Mucosa of rectum (tissue), 2 donors: ENCODE data around the gene RASD1.
A peak's percentile ranks its signal among the peaks of the same experiment; 100 is the strongest.
"Not testable (repeated sequence)": the region's sequence is repeated elsewhere in the genome, so short reads cannot be mapped to it uniquely, and the experiment has no call there.

Experiments used
- H3K27ac ChIP-seq, 2 donors: one replicate each; pipeline ENCODE4 v1.7.0; 2013; ENCODE audit warnings: inconsistent platforms in 2 of 2, low read depth in 2 of 2, low read length in 2 of 2
- H3K27me3 ChIP-seq, 2 donors: one replicate each; pipeline ENCODE4 v1.7.0; 2013; ENCODE audit warnings: low read length in 2 of 2; ENCODE audit not compliant: control insufficient read depth in 2 of 2, insufficient read depth in 2 of 2
- H3K36me3 ChIP-seq, 2 donors: one replicate each; pipeline ENCODE4 v1.7.0; 2013; ENCODE audit warnings: low read length in 2 of 2; ENCODE audit not compliant: control insufficient read depth in 2 of 2, insufficient read depth in 2 of 2
- H3K4me1 ChIP-seq, 2 donors: one replicate each; pipeline ENCODE4 v1.7.0; 2013; ENCODE audit warnings: low read length in 2 of 2, mild to moderate bottlenecking in 1 of 2; ENCODE audit not compliant: control insufficient read depth in 2 of 2, insufficient read depth in 2 of 2
- H3K4me3 ChIP-seq, 2 donors: one replicate each; pipeline ENCODE4 v1.7.0; 2013; ENCODE audit warnings: low read length in 2 of 2
- H3K9ac ChIP-seq, 2 donors: one replicate each; pipeline ENCODE4 v1.7.0; 2013; ENCODE audit warnings: low read length in 2 of 2, low read depth in 1 of 2, mild to moderate bottlenecking in 1 of 2
- H3K9me3 ChIP-seq, 2 donors: one replicate each; pipeline ENCODE4 v1.7.0; 2013; ENCODE audit warnings: low read length in 2 of 2; ENCODE audit not compliant: control insufficient read depth in 2 of 2
- donor health status: healthy.
- donor health status: Normal muscosa, but diverticular disease.

RASD1 gene

DNA sequence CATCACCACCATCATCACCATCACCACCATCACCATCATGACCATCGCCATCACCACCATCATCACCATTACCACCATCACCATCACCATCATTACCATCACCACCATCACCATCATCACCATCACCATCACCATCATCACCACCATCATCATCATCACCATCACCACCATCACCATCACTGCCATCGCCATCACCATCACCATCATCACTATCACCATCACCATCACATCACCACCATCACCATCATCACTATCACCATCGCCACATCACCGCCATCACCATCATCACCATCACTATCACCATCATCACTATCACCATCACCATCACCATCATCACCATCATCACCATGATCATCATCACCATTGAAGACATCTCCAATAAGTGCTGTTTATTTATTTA lies 36.2 kb downstream of the RASD1 start:
- Histone ChIP-seq H3K36me3 (no peaks in the 10 kb centered on the region), H3K27ac (no peak overlapping the region), H3K4me1 (peaks cover 5 to 9% of the 10 kb centered on the region in 2 donors), H3K9ac (no peak overlapping the region), H3K9me3 (no peaks in the 10 kb centered on the region), H3K27me3 (no peaks in the 10 kb centered on the region), H3K4me3 (no peak overlapping the region)

DNA sequence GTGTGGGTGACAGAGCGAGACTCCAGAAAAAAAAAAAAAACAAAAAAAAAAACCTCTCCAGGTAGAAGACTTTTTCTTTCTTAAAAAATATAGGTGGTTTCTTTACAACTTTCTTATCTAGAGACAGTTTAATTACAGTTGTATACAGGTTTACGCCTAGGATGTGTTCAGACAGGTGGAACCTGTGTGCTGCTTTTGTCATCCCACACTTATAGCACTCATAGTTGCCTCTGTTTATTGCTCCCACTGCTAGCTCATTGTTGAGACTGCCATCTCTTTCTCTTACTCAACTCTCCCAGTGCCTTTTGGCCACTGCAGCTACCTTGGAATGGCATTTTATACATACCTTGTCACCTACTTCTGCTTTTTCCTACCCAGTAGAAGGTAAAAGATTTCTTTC lies 38.5 kb downstream of the RASD1 start:
- H3K4me3 ChIP-seq: no peak overlapping the region
- no peaks in the 10 kb centered on the region for H3K9me3 ChIP-seq
- H3K27ac ChIP-seq: peak overlapping the region in 1 of 2 donors; percentile 26
- no peaks in the 10 kb centered on the region for H3K27me3 ChIP-seq
- no peak overlapping the region for H3K9ac ChIP-seq
- peaks cover 5 to 9% of the 10 kb centered on the region in 2 donors for H3K4me1 ChIP-seq
- H3K36me3 ChIP-seq: no peaks in the 10 kb centered on the region

DNA sequence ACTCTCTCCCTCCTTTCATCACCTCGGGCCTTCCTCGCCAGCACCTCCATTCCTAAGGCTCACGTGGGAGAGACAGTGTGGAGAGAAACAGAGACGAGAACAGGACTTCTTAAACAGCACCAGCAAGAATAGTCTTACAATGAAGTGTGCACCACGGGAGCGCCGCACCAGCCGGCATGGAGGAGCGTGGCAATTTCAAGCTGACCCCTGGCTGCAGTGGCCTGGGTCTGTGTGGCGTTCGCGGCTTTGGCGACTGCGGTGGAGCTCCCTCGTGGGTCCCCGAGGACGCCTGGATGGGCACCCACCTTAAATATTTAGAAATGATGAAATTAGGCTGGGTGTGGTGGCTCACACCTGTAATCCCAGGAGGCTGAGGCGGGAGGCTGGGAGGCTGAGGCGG lies 39.9 kb downstream of the RASD1 start:
- H3K9me3 ChIP-seq: no peaks in the 10 kb centered on the region
- H3K27ac ChIP-seq: no peak overlapping the region
- H3K4me3 ChIP-seq: no peak overlapping the region
- H3K27me3 ChIP-seq: no peaks in the 10 kb centered on the region
- H3K4me1 ChIP-seq: no peaks in the 10 kb centered on the region
- no peak overlapping the region for H3K9ac ChIP-seq
- H3K36me3 ChIP-seq: no peaks in the 10 kb centered on the region

DNA sequence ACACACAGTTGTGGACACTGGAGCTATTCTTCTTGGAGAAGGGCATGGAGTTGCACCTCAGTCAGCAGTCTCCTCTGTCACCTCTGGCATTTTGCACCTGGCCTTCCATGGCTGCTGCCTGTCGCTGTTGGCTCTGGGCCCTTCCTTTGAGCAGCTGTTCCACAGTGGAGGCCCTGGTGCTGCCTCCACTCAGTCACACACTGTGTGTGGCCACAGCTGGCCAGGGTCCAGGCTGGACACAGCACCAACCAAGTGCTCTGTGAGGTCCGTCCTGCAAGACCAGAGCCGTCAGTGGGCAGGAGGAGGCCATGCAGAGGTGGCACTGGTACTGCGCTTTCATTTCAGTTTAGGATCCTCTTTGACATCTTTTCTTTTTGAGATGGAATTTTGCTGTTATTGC lies 41.0 kb downstream of the RASD1 start:
- no peaks in the 10 kb centered on the region for H3K9me3 ChIP-seq
- no peaks in the 10 kb centered on the region for H3K27me3 ChIP-seq
- no peaks in the 10 kb centered on the region for H3K36me3 ChIP-seq
- H3K4me3 ChIP-seq: no peak overlapping the region
- H3K4me1 ChIP-seq: no peaks in the 10 kb centered on the region
- no peak overlapping the region for H3K9ac ChIP-seq
- H3K27ac ChIP-seq: no peak overlapping the region

DNA sequence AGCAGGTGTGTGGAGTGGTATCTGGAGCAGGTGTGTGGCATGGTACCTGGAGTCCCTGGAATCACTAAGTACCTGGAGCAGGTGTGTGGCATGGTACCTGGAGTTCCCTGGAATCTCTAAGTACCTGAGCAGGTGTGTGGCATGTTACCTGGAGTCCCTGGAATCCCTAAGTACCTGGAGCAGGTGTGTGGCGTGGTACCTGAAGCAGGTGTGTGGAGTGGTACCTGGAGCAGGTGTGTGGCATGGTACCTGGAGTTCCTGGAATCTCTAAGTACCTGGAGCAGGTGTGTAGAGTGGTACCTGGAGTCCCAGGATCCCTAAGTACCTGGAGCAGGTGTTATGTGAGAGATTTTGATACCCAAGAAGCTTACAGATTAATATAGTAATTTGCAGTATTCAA lies 41.5 kb downstream of the RASD1 start:
- H3K36me3 ChIP-seq, H3K27ac ChIP-seq, H3K27me3 ChIP-seq, H3K9ac ChIP-seq, H3K4me3 ChIP-seq, H3K4me1 ChIP-seq, H3K9me3 ChIP-seq: not testable (repeated sequence)

DNA sequence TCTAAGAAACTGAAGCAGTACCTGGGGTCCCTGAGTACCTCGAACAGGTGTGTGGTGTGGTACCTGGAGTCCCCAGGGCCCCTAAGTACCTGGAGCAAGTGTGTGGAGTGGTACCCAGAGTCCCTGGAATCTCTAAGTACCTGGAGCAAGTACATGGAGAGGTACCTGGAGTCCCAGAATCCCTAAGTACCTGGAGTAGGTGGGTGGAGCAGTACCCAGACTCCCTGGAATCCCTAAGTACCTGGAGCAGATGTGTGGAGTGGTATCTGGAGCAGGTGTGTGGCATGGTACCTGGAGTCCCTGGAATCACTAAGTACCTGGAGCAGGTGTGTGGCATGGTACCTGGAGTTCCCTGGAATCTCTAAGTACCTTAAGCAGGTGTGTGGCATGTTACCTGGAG lies 41.9 kb downstream of the RASD1 start:
- H3K9ac ChIP-seq: no peak overlapping the region
- H3K27me3 ChIP-seq: no peaks in the 10 kb centered on the region
- H3K27ac ChIP-seq: no peak overlapping the region
- no peak overlapping the region for H3K4me3 ChIP-seq
- no peaks in the 10 kb centered on the region for H3K4me1 ChIP-seq
- H3K36me3 ChIP-seq: no peaks in the 10 kb centered on the region
- no peaks in the 10 kb centered on the region for H3K9me3 ChIP-seq

DNA sequence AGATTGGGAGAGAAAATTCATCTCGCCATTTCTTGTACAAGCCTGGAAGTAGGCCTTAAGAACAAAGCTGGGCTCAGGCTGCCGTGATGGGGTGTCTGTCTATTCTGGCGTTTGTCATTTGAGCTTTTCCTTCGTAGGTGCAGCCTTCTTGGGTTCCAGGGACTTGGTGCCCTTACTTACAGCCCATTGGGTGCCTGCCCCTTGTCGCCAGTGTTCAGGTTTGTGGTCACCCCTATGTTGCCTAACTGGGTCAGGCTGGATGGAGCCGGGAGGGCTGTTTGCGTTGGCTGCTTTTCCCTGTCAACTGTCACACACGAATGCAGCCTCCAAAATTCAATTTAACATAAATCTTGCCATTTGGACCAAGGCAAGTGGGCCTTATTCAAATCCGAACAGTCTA lies 43.1 kb downstream of the RASD1 start:
- Histone ChIP-seq H3K4me3 (no peak overlapping the region), H3K9me3 (no peaks in the 10 kb centered on the region), H3K27ac (no peak overlapping the region), H3K4me1 (no peaks in the 10 kb centered on the region), H3K9ac (no peak overlapping the region), H3K27me3 (no peaks in the 10 kb centered on the region), H3K36me3 (no peaks in the 10 kb centered on the region)

DNA sequence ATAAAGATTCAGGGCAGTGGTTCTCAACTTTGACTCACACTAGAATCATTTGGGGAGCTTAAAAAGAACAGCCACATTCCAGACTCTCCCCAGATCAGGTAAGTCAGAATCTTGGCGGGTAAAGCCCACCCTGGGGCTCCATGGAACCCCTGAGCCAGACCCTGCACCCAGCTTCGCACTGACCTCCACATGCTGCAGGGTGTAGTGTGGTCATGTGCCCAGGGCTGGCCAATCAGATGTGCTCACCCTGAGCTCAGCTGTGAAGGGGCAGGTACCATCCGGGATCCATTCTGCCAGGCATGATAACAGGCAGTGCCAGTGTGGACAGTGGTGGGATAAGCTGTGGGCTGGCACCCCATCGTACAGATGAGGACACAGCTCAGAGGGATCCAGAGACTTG lies 47.5 kb downstream of the RASD1 start:
- Histone ChIP-seq H3K9ac (no peak overlapping the region), H3K36me3 (no peaks in the 10 kb centered on the region), H3K27me3 (peaks cover 0 to 2% of the 10 kb centered on the region in 2 donors), H3K4me1 (peaks cover 7 to 12% of the 10 kb centered on the region in 2 donors), H3K27ac (no peak overlapping the region), H3K4me3 (no peak overlapping the region), H3K9me3 (no peaks in the 10 kb centered on the region)

DNA sequence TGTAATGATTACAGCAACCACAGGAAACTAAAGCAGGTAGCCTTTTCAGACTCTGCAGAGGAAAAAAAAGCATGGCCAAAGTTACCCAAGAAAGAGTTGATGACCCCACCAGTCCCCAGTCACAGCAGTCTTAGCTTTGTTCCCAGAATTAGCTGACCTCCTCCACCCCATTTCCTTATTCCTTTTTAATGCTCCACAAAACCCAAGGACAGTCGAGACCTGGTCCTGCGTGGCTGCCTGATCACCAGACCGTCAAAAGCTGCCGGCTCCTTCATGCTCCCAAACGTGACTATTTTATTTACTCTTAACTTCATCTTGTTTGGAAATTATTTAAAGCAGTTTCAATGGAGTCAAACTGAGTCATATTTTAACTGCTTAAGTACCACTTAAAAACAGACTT lies 48.1 kb downstream of the RASD1 start:
- no peak overlapping the region for H3K4me3 ChIP-seq
- H3K9ac ChIP-seq: no peak overlapping the region
- peaks cover 7 to 12% of the 10 kb centered on the region in 2 donors for H3K4me1 ChIP-seq
- H3K9me3 ChIP-seq: no peaks in the 10 kb centered on the region
- H3K27ac ChIP-seq: no peak overlapping the region
- H3K27me3 ChIP-seq: peaks cover 0 to 2% of the 10 kb centered on the region in 2 donors
- no peaks in the 10 kb centered on the region for H3K36me3 ChIP-seq

DNA sequence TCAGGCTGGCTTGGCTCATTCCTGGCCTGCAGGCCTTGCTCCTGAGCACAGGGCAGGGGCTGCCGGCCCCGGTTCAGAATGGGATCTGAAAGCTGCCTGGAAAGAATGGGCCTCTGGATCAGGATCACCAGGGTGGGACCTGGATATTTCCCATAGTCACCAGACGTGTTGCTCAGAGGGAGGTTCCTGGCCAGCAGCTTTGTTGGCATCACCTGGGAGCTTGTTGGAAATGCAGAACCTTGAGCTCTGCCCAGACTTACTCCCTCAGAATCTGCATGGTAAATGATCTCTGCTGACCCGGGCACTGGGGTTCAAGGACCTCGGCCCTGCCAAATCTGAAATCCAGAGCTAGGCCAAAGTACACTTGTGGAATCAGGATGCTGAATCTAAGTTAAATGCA lies 48.9 kb downstream of the RASD1 start:
- no peak overlapping the region for H3K4me3 ChIP-seq
- H3K9me3 ChIP-seq: no peaks in the 10 kb centered on the region
- no peak overlapping the region for H3K9ac ChIP-seq
- H3K27ac ChIP-seq: no peak overlapping the region
- peaks cover 7 to 12% of the 10 kb centered on the region in 2 donors for H3K4me1 ChIP-seq
- no peaks in the 10 kb centered on the region for H3K36me3 ChIP-seq
- H3K27me3 ChIP-seq: peaks cover 0 to 2% of the 10 kb centered on the region in 2 donors

DNA sequence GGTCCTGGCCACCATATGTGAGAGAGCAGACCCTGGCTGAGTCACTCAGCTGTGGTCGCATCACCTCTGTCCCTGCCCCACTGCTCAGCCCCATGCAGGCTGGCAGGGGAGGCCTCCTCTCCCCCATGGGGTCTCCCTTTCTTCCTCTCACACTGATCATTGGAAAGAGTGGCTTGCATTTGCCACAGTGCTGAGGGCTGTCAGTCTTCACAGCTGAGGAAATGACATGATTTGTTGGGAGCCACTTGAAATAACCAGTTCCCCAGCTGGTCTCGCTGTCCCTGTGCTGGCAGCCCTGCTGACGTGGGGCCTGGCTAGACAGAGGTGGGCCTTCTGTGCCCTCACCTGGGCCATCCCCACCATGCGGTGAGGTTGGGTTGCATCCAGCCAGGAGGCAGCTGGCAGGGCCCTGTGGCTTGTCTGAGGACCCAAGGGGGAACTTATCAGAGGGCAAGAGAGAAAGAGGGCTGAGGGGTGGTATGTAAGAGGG lies 49.5 kb downstream of the RASD1 start:
- Histone ChIP-seq H3K4me3 (no peak overlapping the region), H3K4me1 (peaks cover 7 to 12% of the 10 kb centered on the region in 2 donors), H3K27ac (peak overlapping the region; percentile 26 to 32), H3K36me3 (no peaks in the 10 kb centered on the region), H3K9ac (no peak overlapping the region), H3K27me3 (peaks cover 0 to 2% of the 10 kb centered on the region in 2 donors), H3K9me3 (no peaks in the 10 kb centered on the region)
